CD14-positive monocyte (primary cell): ENCODE results near the gene TMEM14A. TPM values are rescaled to one million over a fixed set of nuclear protein-coding genes. Genes with fewer than 3 reads are reported as not detected.

Experiments
- DNase-seq, 3 donors: peaks; one replicate each; pipeline ENCODE4 v3.0.0-alpha.2; 2011 to 2022
- H2AFZ ChIP-seq: 2 replicates; pipeline ENCODE4 v1.6.0; 2012; ENCODE audit warnings: mild to moderate bottlenecking, low read depth, low read length, inconsistent platforms; ENCODE audit not compliant: insufficient read depth, poor library complexity, severe bottlenecking
- H3K27ac ChIP-seq, 2 donors: 1 replicate in 1 of 2; 2 replicates in 1 of 2; pipeline ENCODE4 v1.5.1; 2012 to 2013; ENCODE audit warnings: low read length in 2 of 2, control low read depth in 1 of 2, inconsistent platforms in 1 of 2, low read depth in 1 of 2, mild to moderate bottlenecking in 1 of 2
- H3K27me3 ChIP-seq, 2 donors: one replicate each; pipeline versions ENCODE4 v1.6.0 to v1.6.1; 2011 to 2013; ENCODE audit warnings: low read length in 2 of 2; ENCODE audit not compliant: control insufficient read depth in 2 of 2, insufficient read depth in 2 of 2
- H3K36me3 ChIP-seq, 2 donors: replicated peaks in 1 of 2; 1 replicate in 1 of 2; 2 replicates in 1 of 2; pipeline versions ENCODE4 v1.5.1 to v1.6.1; 2012 to 2013; ENCODE audit warnings: low read length in 2 of 2, control low read depth in 1 of 2, inconsistent platforms in 1 of 2, mild to moderate bottlenecking in 1 of 2; ENCODE audit not compliant: insufficient read depth in 2 of 2, control insufficient read depth in 1 of 2
- H3K4me1 ChIP-seq, 2 donors: 1 replicate in 1 of 2; 2 replicates in 1 of 2; pipeline versions ENCODE4 v1.5.1 to v1.6.1; 2012 to 2013; ENCODE audit warnings: low read length in 2 of 2, control low read depth in 1 of 2, inconsistent platforms in 1 of 2, mild to moderate bottlenecking in 1 of 2, moderate library complexity in 1 of 2; ENCODE audit not compliant: insufficient read depth in 2 of 2, control insufficient read depth in 1 of 2
- H3K4me2 ChIP-seq: replicated peaks from 2 replicates; pipeline ENCODE3; 2012; ENCODE audit warnings: low read length, moderate library complexity, mild to moderate bottlenecking; ENCODE audit not compliant: poor library complexity, severe bottlenecking; ENCODE audit errors: extremely low read depth
- H3K4me3 ChIP-seq, 3 experiments: fragments of 200-600 bp in 1 of 3; sonication (generic) in 1 of 3; replicated peaks in 1 of 3; 1 replicate in 2 of 3; 2 replicates in 1 of 3; pipeline ENCODE4 v1.5.1; 2011 to 2013; ENCODE audit warnings: low read length in 3 of 3, mild to moderate bottlenecking in 3 of 3, control low read depth in 2 of 3, low read depth in 2 of 3, inconsistent platforms in 1 of 3, moderate library complexity in 1 of 3
- H3K79me2 ChIP-seq: 2 replicates; pipeline ENCODE4 v1.6.0; 2012; ENCODE audit warnings: mild to moderate bottlenecking, control low read depth, inconsistent platforms, low read length, moderate library complexity; ENCODE audit not compliant: insufficient read depth
- H3K9ac ChIP-seq: 2 replicates; pipeline ENCODE4 v1.6.0; 2017; ENCODE audit warnings: low read length, mild to moderate bottlenecking; ENCODE audit not compliant: insufficient read depth, poor library complexity, severe bottlenecking
- H3K9me3 ChIP-seq, 2 donors: replicated peaks in 1 of 2; 1 replicate in 1 of 2; 2 replicates in 1 of 2; pipeline versions ENCODE4 v1.5.1 to v1.6.1; 2012 to 2013; ENCODE audit warnings: low read length in 2 of 2, control low read depth in 1 of 2; ENCODE audit not compliant: control insufficient read depth in 1 of 2, insufficient read depth in 1 of 2
- H4K20me1 ChIP-seq: 2 replicates; pipeline ENCODE4 v1.6.0; 2012; ENCODE audit warnings: mild to moderate bottlenecking, low read length, control low read depth, moderate library complexity; ENCODE audit not compliant: insufficient read depth
- H3K27ac Mint-ChIP-seq, 7 donors: one replicate each; pipeline ENCODE4 v1.8.0; 2020; ENCODE audit warnings: mild to moderate bottlenecking in 7 of 7, mixed read lengths in 7 of 7, moderate library complexity in 6 of 7, inconsistent platforms in 2 of 7
- H3K27me3 Mint-ChIP-seq, 3 donors: one replicate each; pipeline ENCODE4 v1.8.0; 2021 to 2022; ENCODE audit warnings: low read depth in 3 of 3, mild to moderate bottlenecking in 3 of 3, mixed read lengths in 3 of 3, moderate library complexity in 3 of 3, inconsistent platforms in 1 of 3
- H3K36me3 Mint-ChIP-seq, 2 donors: one replicate each; pipeline ENCODE4 v1.8.0; 2020; ENCODE audit warnings: mixed read lengths in 2 of 2, inconsistent platforms in 1 of 2, mild to moderate bottlenecking in 1 of 2
- H3K4me1 Mint-ChIP-seq: one replicate; pipeline ENCODE4 v1.8.0; 2020; ENCODE audit warnings: mild to moderate bottlenecking, mixed read lengths
- H3K4me3 Mint-ChIP-seq, 2 donors: one replicate each; pipeline ENCODE4 v1.8.0; 2020; ENCODE audit warnings: mild to moderate bottlenecking in 2 of 2, mixed read lengths in 2 of 2, moderate library complexity in 1 of 2
- H3K9me3 Mint-ChIP-seq, 7 donors: one replicate each; pipeline ENCODE4 v1.8.0; 2020 to 2022; ENCODE audit warnings: mixed read lengths in 7 of 7, mild to moderate bottlenecking in 6 of 7, moderate library complexity in 6 of 7, inconsistent platforms in 2 of 7
- WGBS: methylation state at CpG from one replicate; pipeline ENCODE4 v1.1.5; 2013; ENCODE audit warnings: missing lambda C conversion rate; ENCODE audit not compliant: insufficient coverage; 5-methylcytosine and 5-hydroxymethylcytosine counted together
- intact Hi-C, 2 donors: fragments of 100-400 bp; cut with micrococcal nuclease; formaldehyde crosslinking; loops; one replicate each; pipeline versions ENCODE4 v1.15.0 to v1.15.1; 2023
- polyA plus RNA-seq, 3 donors: library from polyadenylated mRNA; depleted of rRNA in 1 of 3; unstranded in 2 of 3; stranded (reverse) in 1 of 3; fragments of 300-500 nt in 2 of 3; fragments of >200 nt in 1 of 3; fragmentation: Illumina TruSeq in 2 of 3; gene quantifications; 1 replicate in 2 of 3; 2 replicates in 1 of 3; pipeline ENCODE4 v1.2.3, GENCODE V29; 2012 to 2021
- TF ChIP-seq, protein P1 (sequence below): fragments of 200-600 bp; IDR thresholded peaks from one replicate; pipeline ENCODE4 v1.8.0; 2022; ENCODE audit warnings: antibody characterized with exemption, mild to moderate bottlenecking

The TMEM14A gene
- polyA plus RNA-seq, 3 donors, result 0.08 to 0.23 (median 0.20) TPM

DNA sequence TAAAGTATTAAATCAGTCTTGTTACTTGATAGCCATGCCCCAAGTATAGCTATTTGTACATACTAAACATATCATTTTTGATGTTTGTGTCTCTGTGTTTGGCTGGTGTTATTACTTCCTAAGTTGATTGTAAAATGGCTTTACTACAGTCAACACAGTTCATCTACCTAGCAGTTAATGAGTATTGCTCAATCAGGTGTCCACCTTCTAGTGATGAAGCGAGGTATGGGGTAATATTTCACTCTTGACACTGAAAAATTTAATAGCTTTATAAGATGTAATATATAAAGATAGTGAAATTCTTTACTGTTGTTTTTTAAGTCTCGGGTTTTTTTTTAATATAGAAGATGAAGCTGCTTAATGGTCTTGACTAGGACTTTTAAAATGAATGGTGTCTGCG is 18.9 kb downstream of the TMEM14A start:
- peak overlapping the region in 1 of 2 donors; percentile 62 for H3K4me3 Mint-ChIP-seq
- Histone ChIP-seq H3K4me1 (peaks cover 9% of the 10 kb centered on the region in 2 donors), H3K9ac (no peak overlapping the region), H4K20me1 (no peaks in the 10 kb centered on the region), H3K79me2 (no peaks in the 10 kb centered on the region), H3K4me2 (no peak overlapping the region), H2AFZ (no peak overlapping the region), H3K4me3 (no peak overlapping the region), H3K36me3 (no peaks in the 10 kb centered on the region), H3K9me3 (peaks cover 0 to 5% of the 10 kb centered on the region in 2 donors), H3K27me3 (peaks cover 88 to 90% of the 10 kb centered on the region in 2 donors), H3K27ac (no peak overlapping the region)
- H3K9me3 Mint-ChIP-seq, result peaks cover 0 to 7% (median 6%) of the 10 kb centered on the region in 7 donors
- intact Hi-C loops, result no loop called here
- TF ChIP-seq, protein P1, sequence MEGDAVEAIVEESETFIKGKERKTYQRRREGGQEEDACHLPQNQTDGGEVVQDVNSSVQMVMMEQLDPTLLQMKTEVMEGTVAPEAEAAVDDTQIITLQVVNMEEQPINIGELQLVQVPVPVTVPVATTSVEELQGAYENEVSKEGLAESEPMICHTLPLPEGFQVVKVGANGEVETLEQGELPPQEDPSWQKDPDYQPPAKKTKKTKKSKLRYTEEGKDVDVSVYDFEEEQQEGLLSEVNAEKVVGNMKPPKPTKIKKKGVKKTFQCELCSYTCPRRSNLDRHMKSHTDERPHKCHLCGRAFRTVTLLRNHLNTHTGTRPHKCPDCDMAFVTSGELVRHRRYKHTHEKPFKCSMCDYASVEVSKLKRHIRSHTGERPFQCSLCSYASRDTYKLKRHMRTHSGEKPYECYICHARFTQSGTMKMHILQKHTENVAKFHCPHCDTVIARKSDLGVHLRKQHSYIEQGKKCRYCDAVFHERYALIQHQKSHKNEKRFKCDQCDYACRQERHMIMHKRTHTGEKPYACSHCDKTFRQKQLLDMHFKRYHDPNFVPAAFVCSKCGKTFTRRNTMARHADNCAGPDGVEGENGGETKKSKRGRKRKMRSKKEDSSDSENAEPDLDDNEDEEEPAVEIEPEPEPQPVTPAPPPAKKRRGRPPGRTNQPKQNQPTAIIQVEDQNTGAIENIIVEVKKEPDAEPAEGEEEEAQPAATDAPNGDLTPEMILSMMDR, result no peak
- H3K36me3 Mint-ChIP-seq, result peaks cover 0 to 16% of the 10 kb centered on the region in 2 donors
- peaks cover 9% of the 10 kb centered on the region for H3K4me1 Mint-ChIP-seq
- no peak for DNase-seq
- no peak overlapping the region for H3K27ac Mint-ChIP-seq
- WGBS, result no CpG with 5 or more reads among the region's 3 CpGs
- H3K27me3 Mint-ChIP-seq, result peaks cover 76 to 93% (median 80%) of the 10 kb centered on the region in 3 donors

- Histone ChIP-seq H3K9me3 (peaks cover 0 to 5% of the 10 kb centered on the region in 2 donors), H3K4me1 (no peaks in the 10 kb centered on the region), H3K36me3 (no peaks in the 10 kb centered on the region), H3K79me2 (no peaks in the 10 kb centered on the region), H3K27ac (no peak overlapping the region), H3K4me2 (no peak overlapping the region), H2AFZ (no peak overlapping the region), H3K27me3 (peaks cover 85 to 93% of the 10 kb centered on the region in 2 donors), H3K9ac (no peak overlapping the region), H4K20me1 (no peaks in the 10 kb centered on the region), H3K4me3 (no peak overlapping the region)
- peaks cover 0 to 13% of the 10 kb centered on the region in 2 donors for H3K36me3 Mint-ChIP-seq
- H3K9me3 Mint-ChIP-seq, result peaks cover 0 to 6% (median 4%) of the 10 kb centered on the region in 7 donors
- DNase-seq, result no peak
- WGBS, result no CpG with 5 or more reads among the region's 2 CpGs
- intact Hi-C loops, result no loop called here
- peak overlapping the region in 1 of 2 donors; percentile 63 for H3K4me3 Mint-ChIP-seq
- TF ChIP-seq, protein P1, result no peak
- no peak overlapping the region for H3K27ac Mint-ChIP-seq
- H3K4me1 Mint-ChIP-seq, result no peaks in the 10 kb centered on the region
- H3K27me3 Mint-ChIP-seq, result peaks cover 75 to 96% (median 80%) of the 10 kb centered on the region in 3 donors
Observed at GRCh38 chr6:52691718-52692117, 20.8 kb downstream of the TMEM14A start.
